ENCODE measurements around the gene UTY.

DNA sequence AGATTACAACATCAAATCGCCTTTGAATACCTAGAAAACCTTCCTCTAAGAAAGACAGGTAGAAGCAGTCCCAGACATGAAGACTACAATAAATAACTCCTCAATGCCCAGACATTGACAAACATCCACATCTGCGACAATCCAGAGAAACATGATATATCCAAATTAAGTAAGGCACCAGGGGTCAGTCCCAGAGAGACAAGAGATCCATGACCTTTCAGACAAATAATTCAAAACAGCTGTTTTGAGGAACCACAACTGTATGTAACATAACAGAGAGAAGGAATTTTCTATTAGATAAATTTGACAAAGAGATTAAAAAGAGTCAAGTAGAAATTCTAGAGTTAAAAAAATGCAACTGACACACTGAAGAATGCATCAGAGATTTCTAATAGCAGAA is 200.3 kb downstream of the UTY start:
- TF ChIP-seq YY1 (IDR thresholded peaks at IDR 0.05; ENCODE audit: insufficient read depth, insufficient read length) (no peak), ZNF274 (IDR thresholded peaks at IDR 0.05; ENCODE audit: low read depth, low read length) (no peak), SUZ12 (IDR thresholded peaks at IDR 0.05; ENCODE audit: extremely low read depth, insufficient read depth, insufficient read length) (no peak)
